HG02870 (cell line): ENCODE data around the gene RASGRP1.
"Not testable (repeated sequence)": the region's sequence is repeated elsewhere in the genome, so short reads cannot be mapped to it uniquely, and the experiment has no call there.

Source experiments
- ATAC-seq: cut with Tn5 transposase; IDR thresholded peaks from one replicate; pipeline ENCODE4 v1.9.1; 2021; ENCODE audit warnings: mild to moderate bottlenecking, moderate library complexity; ENCODE audit not compliant: unreplicated experiment

The RASGRP1 gene

DNA sequence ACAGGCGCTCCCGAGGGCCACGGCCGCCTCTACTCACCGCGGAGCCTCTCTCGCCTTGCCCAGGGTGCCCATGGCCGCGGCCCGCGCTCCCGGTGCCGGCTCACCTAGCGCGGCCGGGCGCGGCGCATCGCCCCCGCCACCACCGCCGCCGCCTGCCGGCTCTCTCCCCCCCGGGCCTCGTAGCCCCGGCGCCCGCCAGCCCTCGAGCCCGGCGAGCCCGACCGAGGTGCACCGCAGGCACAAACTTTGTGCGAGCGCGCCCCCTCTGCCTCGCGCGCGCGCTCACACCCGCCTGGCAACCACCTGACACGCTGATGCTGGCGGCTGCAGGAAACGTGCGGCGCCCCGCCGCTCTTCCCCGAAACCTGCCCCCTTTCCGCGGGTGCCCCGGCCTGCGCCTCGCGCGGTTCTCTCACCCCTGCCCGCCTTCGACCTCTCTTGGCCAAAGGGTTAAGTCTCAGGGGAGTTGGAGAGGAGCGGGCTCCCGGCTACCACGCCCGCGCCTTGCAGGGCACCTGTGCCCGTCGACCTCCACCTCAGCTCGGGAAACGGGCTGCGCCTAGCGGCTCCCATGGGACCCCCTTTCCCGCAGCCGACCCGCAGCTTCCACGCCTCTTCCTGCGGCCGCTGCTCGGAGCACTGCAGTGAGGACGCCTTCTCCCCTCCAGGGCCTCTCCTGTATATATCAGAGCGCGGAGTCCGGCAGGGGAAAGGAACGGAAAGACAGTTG lies at the start of gene RASGRP1:
Gene RASGRP1 (minus strand): TSS at position 258 of the 730 bp plus-strand sequence. CDS start 186 bp downstream, at position 72.
- peak; percentile 49 for ATAC-seq

DNA sequence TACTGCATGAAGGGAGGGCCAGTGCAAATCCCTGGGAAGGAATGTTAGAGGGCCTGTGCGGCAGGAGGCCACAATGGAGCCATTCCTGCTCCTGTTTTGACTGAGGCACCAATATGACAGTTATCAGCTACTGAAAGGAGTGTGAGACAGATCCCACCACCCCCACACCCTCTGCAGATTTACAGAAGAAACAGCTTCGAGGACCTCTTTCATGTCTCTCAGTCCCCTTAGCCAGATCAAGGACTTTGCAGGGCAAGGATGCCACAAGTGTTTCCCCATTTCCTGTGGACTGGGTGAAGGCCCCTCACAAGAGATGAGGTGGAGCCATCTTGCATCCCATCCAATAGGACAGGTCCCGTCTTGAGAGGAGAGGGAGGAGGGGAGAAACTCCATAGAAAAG lies 48.5 kb upstream of the RASGRP1 start:
- no peak for ATAC-seq

DNA sequence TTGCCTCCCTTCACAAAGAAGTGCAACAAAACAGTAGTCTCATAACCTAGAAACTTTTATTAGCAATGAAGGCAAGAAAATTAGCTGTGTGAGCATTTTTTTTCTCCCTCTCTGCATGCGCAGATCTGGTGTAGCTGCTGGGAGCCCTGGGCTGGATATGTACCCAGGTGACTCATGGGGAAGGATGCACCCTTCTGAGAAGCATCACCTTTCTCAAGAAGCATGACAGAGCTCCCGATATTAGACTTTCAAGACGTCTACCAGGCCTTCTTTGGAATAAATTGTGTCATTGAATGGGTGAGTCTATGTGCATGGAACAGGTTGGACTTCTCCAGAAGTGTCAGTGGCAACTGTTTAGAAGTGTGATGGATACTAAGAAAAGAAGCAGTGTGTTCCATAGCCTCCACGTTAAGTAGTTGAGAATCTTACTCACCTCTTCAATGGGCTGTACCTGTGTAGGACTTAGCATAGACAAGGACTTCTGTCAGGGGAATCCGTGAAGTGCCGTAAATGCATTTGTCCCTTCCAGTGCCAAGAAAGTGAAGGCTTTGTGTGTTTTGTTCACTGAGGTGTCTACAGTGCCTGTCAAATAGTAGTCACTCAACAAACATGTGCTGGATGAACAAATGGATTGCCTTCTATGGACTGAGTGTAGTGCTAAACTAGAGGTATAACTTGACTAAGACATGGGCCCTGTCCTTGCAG lies 47.7 kb upstream of the RASGRP1 start:
- no peak for ATAC-seq

DNA sequence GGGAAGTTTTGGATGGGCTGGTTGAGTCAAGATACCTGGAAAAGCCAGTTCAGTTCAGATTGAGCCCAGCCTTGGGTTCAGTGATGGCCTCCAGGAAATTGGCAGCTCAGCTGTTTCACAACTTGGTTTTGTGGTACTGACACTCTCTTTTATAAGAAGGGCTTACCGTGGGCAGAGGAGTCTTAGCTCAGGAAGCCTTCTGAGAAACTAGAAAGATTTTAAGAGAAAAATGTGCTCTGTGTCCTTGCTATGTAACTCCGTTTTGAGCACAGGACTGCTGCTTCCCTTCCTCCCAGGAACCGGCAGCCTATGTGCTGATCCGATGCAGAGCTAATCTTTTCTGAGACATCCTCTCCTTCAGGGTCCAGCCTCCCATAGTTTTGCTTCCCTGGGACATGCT lies 46.6 kb upstream of the RASGRP1 start:
- no peak for ATAC-seq

DNA sequence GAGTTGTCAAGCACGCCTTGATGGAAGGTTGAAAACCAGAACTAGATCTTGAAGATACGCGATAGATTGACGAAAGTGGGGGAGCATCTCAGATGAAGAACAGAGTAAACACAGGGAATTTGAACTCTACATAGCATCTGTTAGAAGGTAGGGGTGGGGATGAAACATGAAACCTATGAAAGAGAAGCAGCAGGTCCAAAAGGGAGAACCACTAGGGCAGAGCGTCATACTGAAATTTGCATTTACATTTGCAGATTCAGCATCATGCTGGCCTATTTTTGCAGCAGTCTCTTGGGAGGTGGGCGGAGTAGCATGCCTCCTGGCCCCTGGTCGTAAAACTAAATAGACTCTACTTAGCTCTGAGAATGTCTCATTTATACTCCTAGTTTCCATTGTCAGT lies 46.1 kb upstream of the RASGRP1 start:
- peak; percentile 60 for ATAC-seq

DNA sequence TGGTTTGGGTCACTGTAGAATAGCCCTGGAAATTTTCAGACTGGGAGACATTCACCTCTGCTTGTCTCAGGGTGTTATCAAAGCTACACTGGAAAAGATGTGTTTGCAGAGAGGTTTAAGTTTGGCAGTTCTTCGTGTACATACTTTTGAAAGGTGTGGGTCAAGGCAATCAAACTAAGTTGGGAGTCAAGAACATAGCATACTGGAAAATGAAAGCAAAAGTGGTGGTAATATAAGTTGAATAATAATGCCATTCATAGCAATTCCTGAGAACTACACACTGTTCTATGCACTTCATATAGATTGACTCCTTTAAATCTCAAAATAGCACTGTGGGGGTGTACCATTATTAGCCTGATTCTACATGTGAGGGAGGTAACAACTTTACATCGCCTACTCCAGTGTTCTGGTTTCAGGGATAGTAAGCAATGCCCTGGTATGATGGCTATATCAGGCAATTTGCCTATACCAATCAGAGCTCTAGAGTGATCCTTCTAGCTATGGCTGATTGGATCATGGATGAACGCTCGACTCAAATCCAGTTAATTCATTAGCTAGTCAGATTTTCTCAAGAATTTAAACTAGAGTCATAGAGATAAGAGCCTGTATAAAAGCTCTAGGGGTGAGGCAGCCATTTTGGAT lies 44.6 kb upstream of the RASGRP1 start:
- ATAC-seq: no peak

DNA sequence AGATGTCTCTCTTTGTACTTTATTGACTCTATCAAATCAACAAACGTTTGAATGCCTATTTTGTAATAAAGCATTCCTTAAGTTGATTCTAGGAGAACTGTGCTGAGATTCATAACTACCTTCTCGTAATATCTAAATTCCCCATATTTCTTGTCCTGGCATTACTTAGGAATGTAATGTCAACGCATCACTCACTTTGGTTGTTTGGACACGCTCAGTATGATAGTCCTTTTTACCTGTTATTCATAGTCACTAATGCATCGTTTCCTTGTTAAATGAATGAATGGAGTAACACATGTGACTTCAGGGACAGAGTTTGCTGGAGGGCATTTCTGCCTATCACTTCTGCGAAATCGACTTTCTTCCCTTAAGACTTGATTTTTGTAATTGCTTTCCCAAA lies 44.1 kb upstream of the RASGRP1 start:
- ATAC-seq: no peak

DNA sequence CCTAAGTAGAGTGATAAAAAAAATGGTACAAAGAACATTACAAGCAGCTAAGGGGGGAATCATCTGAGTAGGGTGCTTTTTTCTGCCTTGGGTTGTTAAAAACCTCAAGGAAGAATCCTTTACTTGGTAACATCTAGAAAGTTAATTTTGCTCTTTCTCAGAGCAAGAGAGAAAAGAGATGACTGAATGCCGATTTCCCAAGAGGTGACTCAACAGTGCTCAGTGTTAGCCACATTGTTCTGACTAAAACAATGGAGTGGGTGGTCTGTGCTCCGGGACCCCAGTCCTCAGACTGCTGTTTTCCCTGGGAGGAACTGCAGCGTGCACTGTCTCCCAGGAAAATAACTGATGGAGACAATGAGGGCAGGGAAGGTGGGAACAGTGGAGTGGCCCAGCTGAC lies 41.1 kb upstream of the RASGRP1 start:
- ATAC-seq: no peak

DNA sequence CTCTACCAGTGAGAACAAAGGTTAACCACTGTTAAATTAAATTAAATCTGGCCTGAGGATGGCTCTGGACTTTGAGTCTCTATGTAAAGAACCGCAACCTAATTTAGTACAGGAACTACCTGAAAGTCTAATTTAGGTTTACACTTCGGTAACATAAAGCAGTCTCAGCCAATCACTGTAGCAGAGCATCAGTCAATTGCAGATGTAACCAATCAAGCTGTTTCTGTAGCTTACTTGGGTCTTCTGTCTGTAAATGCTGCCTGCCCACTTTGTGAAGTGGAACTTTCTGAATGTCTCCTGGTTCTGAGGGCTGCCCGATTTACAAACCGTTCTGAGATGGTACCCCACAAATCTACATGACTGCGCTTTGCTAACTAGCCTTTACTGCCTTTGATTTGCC lies 39.1 kb upstream of the RASGRP1 start:
- ATAC-seq: no peak

DNA sequence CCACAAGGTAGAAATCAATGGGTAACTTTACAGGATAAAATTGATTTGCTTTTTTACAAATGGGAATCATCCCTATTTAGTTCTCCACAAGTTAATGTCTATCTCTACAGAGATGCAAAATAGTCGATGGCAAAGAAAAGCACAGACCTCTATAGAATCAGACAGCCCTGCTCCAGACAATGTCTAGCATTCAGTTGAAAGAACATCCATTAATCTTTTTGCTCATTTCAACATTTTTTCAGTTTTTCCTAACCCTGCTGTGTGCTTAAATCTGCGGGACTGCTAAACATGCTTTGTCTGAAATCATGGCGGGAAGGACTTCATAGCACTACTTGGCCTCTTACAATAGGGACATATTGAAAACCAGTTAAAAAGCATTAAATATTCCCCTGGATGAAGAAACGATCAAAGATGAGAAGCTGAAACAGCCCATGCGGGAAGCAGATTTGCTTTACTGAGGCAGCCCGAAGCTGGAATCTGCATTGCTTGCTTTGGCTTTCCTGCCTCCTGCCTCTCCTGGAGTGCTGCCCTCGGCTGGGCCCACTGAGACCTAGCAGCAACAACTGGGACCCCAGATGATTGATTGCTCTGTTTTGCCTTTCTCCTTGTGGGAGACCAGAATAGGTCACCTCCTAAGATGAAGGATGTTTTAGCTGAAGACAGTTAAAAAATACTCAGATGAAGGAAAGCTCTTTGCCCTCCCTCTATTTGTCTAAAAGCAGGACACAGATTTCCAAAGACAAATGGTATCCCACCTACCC lies 38.5 kb upstream of the RASGRP1 start:
- ATAC-seq: no peak

DNA sequence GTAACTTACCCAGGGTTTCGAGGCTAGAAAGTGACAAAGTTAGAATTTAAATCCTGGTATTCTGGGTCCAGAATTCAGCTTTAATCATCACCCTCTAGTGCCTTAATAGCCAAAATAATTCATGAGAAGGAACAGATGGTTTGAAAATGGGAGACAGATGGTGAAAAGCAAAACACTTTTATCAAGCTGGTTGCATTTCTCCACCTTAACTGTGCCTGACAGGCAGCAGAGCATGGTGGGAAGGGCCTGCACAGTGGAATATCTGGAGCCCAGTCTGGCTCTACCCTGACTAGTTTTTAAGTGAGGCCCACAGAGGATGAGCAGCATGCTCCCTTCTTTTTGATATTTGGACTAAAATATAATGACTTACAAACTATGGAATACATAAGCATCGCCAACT lies 35.6 kb upstream of the RASGRP1 start:
- no peak for ATAC-seq

DNA sequence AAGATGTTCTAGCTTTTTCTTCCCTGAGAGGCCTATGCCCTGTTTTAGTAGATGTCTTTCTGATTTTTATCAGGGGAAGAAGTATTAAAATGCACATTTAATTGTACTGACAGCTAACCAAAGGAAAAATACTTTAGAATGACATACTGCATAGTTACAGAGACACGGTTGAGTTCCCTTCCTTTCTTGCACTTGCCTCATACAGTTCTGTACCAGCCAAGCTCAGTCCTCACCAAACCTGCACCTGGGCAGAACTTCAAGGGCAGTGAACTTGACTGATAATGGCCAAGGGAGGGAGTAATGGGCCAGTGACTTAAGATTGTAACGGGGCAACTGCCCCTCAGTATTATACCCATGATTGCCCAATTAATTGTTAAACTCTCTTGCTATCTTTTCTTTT lies 34.1 kb upstream of the RASGRP1 start:
- ATAC-seq: no peak

DNA sequence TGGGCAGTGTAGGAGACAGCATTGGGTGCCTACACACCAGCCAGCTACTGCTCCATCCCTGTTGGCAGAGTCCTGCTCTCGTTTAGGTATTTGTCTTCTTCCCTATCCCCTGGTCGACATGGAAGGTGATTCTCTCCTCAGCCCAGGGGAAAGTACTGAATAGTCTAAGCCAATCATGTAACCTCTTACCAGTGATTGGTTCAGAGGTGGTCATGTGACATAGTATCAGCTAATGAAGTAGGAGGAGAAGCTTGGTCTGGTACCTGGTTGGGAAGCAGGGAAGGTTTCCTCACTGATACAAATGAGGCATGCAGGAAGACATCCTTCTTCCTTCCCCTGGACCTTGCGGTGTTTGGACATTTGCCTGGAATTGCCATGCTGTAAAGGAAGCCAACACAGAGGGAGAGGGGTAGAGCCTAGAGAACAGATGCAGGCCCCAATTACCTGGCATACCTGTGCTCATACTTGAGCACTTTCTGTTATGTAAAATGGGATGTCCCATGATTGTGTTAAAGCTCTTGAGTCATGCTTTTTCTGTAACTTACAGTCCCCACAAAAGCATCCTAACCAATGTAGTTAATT lies 32.7 kb upstream of the RASGRP1 start:
- ATAC-seq: no peak

DNA sequence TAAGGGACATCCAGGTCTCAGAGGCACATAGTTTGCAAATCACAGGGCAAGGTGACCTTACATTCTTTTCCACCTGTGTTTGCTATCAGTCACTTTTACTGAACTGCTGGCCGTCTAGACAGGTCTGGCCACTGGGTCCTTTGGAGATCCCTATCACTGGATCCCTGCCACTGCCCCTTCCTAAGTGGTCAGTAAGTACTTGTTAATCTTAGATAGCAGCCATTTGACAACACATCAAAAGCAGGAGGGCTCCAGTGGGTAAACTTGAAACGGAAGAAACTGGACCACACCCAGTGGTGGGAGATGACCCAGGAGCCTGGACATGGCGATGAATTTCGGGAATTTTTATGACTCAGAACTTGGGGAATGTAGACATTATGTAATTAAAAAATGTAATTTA lies 28.9 kb upstream of the RASGRP1 start:
- no peak for ATAC-seq

DNA sequence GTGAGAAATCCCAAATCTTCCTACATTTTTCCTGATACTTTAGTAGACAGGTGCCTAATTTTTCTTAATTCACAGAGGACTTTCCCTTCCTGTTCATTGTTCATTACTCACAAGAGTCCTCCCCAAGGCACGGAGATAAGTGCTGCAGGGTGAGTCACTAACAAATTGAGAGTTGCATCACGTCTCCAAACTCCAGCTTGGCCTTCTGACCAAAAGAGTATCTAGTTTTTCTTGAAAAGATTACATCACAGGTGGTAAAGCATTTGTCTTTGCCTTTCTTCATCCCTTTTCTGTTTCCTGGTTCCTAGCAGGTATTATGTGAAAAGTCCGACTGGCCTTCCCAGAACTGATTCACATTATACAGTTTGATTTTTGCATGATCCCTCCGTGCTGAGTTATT lies 24.9 kb upstream of the RASGRP1 start:
- no peak for ATAC-seq

DNA sequence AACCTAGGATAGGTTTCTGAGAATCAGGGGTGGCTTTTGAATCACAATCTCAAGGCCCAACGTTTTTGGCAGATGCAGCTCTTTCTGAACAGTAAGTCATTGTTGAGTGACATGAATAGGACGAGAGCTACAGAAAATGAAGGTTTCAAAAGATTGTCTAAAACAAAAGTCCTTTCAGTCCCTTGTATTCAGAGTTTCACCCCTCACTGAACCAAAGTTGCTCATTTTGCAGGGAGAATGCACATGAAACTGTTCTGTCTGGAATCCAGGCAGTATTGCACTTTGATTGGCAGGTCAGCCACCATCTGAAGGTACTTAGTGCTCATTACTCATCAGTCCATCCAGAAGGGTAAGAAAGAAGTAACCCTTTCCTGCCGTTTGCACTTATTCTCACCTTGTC lies 24.1 kb upstream of the RASGRP1 start:
- no peak for ATAC-seq

DNA sequence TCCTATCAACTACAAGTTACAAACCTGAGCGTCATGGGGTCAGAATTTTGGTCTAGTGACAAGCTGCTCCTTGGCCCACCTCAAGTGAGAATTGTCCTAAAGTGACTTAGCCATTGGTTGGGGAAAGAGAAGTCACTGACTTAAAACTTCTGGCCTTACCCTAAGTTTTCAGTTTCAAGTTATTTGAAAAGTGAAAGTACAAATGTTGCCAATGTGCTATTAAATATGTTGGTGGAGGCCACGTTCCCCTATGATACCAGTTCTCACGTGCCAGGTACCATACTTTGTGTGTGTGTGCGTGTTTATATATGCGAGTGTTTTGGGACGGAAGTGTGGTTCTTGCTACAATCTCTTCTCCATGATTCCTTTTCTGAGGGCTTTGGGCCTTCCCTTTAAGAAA lies 22.6 kb upstream of the RASGRP1 start:
- ATAC-seq: no peak

DNA sequence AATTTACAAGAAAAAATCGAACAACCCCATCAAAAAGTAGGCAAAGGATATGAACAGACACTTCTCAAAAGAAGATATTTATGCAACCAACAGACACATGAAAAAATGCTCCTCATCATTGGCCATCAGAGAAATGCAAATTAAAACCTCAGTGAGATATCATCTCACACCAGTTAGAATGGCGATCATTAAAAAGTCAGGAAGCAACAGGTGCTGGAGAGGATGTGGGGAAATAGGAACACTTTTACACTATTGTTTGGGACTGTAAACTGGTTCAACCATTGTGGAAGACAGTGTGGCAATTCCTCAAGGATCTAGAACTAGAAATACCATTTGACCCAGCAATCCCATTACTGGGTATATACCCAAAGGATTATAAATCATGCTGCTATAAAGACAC lies 21.4 kb upstream of the RASGRP1 start:
- not testable (repeated sequence) for ATAC-seq

DNA sequence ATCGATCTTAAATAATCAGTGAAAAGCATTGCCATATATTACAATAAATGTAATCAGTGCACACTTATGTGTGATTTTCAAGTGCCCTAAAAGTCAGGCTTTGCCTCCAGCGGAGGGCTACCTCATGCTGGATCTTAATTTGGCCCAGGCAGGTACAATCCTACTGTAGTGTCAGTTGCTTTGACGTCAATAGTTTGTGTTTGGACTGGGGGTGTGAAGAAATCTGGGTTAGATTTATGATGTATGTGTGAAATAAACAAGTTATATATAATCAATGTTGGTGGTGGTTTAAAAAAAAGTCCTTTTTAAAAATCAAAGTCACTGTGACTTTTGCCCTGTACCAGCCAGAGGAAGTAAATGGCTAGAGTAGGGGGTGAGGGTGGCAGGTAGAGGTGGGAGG lies 14.0 kb upstream of the RASGRP1 start:
- no peak for ATAC-seq

DNA sequence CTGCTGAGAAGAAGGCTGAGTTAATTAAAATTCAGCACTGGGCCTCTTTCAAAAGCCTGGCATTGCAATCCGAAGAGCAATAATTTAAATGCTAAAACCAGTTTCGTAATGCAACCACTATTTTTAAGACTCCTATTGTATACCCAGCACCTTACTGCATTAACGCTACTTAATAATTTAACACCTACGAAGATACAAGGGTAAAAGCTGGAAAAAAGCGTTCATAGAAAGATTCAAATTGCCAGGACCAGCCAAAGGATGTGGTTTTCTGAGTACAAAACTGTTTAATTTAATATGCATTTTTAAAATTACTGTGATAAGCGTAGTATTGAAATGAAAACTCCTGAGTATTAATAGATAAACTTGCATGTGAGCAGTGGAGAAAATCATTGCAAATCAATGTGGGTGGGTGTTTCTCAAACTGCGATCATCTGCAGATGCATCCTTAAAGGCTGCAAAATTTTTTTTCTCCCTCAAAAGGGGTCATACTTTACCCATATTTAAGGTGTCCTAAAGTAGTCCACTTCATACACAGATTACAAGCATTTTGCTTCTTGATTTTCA lies 12.9 kb upstream of the RASGRP1 start:
- ATAC-seq: no peak

DNA sequence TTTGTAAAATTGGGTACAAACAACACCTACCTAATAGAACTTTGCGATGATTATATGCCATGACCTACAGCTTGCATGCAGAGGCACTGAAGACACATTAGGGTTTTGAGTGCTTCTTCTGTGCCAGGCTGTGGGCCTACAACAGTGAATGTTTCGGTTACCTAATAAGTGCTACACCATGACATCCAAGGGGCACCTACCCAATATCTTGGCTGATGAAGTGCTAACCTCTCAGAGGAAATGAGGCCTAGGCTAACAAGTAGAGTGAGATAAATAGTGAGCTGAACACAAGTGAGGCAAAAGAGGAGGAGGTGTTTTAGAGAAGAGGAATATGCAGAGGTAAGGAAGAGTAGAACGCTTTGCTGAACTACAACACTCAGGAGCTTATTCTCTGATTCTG lies 12.2 kb upstream of the RASGRP1 start:
- no peak for ATAC-seq
